ENCODE data around the gene GIPC3.
A peak's percentile ranks its signal among the peaks of the same experiment; 100 is the strongest.
"Not testable (repeated sequence)": the region's sequence is repeated elsewhere in the genome, so short reads cannot be mapped to it uniquely, and the experiment has no call there.

Gene GIPC3

GRCh38 chr19:3618144-3618810 is 33.0 kb downstream of the GIPC3 start:
- no peak for DNase-seq (ENCODE audit: low read depth, low spot score)

- no peak for DNase-seq (ENCODE audit: low read depth, low spot score)
Observed at GRCh38 chr19:3618811-3619630, 33.7 kb downstream of the GIPC3 start.

GRCh38 chr19:3619631-3620012 is 34.3 kb downstream of the GIPC3 start:
- no peak for DNase-seq (ENCODE audit: low read depth, low spot score)

DNA sequence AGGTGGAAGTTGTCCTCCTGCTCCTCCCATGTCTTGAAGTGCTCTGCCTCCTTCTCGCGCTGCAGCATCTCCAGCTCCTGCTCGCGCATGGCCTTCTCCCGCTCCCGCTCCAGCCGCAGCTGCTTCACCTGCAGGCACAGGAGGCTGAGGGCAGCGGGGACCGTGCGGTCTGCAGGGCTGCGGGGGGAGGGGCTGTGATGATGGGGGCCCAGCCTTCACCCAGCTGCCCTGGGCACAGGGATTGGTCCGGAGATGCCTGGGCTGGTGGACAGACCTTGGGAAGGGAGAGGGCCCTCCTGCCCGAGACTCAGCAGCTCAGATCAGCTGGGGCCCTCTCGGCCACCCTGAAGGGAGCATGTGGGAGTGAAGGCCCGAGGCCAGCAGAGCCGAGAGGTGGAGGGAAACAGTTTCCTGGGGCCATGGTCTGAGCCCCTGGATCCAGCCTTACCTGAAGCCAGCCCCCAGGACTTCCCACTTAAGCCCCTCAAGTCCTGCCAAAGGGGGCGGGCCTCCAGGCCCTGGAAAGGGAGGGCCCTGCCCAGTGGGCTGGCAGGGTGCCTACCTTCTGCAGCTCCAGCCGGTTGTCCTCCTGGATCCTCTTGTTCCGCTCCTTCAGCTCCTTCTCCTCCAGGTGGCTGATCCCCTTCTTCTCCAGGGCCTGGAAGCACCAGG is 35.0 kb downstream of the GIPC3 start:
- DNase-seq (ENCODE audit: low read depth, low spot score): no peak

GRCh38 chr19:3620817-3621547 is 35.7 kb downstream of the GIPC3 start:
- DNase-seq (ENCODE audit: low read depth, low spot score): no peak

DNA sequence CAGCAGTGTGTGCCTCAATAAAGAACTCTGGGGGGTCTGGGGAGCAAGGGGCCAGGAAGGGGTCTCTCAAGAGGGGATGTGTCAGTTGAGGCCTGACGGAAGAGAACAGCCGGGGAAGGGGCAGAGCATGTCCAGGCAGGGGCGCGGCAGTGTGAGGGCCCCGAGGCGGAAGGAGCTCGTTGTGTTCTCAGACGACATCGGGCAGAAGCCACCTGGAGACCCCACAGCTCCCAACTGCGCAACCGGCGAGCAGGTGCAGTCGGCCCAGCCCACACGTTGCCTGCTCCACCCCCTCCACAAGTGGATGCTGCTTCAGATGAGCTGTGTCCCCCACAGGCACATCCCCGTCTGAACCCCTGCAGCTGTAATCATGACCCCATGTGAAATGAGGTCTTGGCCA is 36.4 kb downstream of the GIPC3 start:
- DNase-seq (ENCODE audit: low read depth, low spot score): no peak

DNA sequence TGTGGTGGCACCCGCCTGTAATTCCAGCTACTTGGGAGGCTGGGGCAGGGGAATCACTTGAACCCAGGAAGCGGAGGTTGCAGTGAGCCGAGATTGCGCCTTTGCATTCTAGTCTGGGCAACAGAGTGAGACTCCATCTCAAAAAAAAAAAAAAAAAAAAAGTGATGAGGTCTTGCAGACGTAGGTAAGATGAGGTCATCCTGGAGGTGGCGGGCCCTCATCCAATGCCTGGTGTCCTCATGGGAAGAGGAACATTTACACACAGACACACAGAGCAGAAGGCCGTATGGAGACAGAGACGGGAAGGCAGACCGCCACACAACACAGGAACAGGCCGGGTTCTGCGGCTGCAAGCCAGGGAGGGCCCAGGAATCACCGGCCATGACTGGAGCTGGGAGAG is 36.9 kb downstream of the GIPC3 start:
- no peak for DNase-seq (ENCODE audit: low read depth, low spot score)

GRCh38 chr19:3623716-3624115 is 38.4 kb downstream of the GIPC3 start:
- DNase-seq (ENCODE audit: low read depth, low spot score): no peak

- DNase-seq (ENCODE audit: low read depth, low spot score): no peak
Observed at GRCh38 chr19:3625996-3626472, 40.8 kb downstream of the GIPC3 start.

- peak; percentile 98 for DNase-seq (ENCODE audit: low read depth, low spot score)
Observed at GRCh38 chr19:3626473-3627350, 41.4 kb downstream of the GIPC3 start, which contains the start of gene CACTIN. Gene CACTIN, minus strand, starts transcription at chr19:3626790. Its CDS starts 28 bp downstream, at chr19:3626762.

GRCh38 chr19:3627351-3627723 is 42.1 kb downstream of the GIPC3 start:
- DNase-seq (ENCODE audit: low read depth, low spot score): no peak

GRCh38 chr19:3628766-3629165 is 43.5 kb downstream of the GIPC3 start:
- DNase-seq (ENCODE audit: low read depth, low spot score): not testable (repeated sequence)

DNA sequence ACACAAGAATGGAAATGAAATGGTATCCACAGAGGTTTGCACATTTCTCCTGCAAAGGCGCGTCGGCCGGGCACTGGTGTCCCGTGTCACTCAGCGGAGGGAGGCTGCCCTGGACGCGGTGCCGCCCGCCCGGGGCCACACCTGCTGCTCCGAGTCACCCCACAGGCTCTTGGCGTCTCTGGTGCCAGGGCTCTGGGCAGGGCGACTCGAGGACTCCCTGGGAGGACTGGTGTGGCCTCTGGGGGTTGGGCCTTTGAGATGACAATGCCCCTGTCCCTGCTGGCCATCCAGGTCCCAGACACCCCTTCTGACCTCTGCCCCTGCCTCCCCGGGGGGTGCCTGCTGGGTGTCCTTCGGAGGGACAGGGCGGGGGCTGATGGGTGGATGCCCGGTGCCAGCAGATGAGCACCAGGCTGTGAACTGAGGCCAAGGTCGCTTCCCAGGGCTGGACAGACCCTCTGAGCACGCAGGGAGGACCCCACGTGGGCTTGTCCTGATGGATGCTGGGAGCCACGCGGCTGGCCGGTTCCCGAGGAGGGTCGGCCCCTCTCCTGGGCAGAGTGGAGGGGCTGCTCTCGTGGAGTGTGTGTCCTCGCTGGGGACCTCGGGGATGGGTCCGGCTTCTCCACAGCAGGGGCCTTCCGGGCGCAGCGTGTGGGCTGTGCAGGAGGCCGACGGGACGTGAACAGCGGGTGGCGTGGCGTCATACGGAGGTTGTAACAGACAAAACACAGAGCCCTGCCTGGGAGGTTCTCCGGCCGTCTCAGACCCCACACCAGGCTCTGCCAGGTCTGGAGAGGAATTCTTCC is 46.0 kb downstream of the GIPC3 start:
- no peak for DNase-seq (ENCODE audit: low read depth, low spot score)

GRCh38 chr19:3632098-3632497 is 46.8 kb downstream of the GIPC3 start:
- DNase-seq (ENCODE audit: low read depth, low spot score): no peak

DNA sequence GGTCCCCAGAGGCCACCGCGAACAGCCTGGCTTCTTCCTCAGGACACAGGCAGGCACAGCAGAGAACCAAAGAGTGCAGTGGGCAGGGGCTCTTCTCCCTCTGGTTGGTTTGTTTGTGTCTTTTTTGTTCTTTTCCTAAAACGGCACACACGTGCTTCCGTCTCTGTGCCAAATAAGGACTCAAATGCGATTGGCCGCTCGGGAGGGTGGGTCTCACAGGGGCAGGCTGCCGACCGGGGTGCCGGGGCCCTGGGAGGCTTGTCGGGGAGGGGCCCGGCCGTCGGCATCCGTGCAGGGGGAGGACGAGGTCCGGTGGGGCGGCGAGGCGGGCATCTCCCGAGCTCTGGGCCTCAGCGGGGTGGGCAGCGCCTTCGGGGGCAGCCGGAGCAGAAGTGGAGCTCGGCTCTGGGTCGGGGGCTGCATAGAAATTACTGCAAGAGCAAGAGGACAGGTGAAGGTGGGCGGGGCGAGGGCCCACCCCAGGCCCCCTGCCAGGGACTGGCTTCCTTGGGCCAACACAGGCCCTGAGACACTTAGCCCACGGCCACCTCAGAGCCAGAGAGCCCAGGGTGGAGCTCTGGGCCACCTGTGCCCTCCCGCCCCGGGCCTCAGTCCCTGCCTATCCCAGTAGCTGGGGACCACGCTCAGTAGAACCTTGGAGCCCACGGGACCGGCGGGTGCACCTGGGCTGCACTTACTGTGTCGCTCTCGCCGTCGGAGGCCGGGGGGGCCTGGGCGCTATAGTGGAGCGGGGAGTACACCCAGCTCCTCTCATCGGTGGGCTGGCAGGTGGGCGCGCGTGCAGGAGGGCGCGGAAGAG is 47.7 kb downstream of the GIPC3 start:
- no peak for DNase-seq (ENCODE audit: low read depth, low spot score)

DNA sequence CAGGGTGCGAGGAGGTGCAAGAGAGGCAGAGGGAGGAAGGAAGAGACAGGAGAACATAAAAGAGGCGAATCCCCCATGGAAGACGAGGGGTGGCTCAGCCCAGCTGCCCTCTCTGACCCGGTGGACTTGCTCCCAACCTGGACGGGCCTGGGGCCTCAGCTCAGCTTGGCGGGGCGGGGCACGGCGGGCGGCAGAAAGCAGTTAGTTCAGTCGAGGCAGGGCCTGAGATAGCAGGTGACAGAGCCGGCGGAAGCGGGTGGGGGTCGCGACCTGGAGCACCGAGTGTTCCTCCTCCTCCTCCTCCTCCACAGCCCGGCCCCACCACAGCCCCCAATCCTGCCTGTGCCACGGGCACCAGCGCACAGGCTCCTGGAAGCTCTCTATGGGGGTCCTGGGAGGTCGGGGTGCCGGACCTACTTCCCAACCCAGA is 48.3 kb downstream of the GIPC3 start:
- no peak for DNase-seq (ENCODE audit: low read depth, low spot score)

- no peak for DNase-seq (ENCODE audit: low read depth, low spot score)
Observed at GRCh38 chr19:3634496-3635045, 49.3 kb downstream of the GIPC3 start.

DNA sequence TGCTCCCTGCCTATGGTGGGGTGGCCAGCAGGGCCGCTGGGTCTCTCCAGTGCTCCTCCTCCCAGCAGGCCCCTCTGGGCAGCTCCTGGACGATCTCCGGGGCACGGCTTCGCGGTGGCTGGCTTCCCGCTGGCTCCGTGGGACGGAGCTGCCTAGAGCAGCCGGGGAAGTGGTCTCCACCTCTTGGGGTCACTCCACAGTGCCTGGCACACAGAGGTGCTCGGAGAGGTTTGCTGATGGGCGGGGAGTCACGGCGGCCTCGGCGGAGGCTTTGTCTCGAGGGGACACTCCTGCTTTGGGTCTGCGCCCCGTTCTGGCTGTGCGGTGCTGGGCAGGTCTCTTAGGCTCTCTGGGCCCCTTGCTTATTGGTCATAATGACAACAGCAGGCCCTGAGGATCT is 51.2 kb downstream of the GIPC3 start:
- DNase-seq (ENCODE audit: low read depth, low spot score): no peak

DNA sequence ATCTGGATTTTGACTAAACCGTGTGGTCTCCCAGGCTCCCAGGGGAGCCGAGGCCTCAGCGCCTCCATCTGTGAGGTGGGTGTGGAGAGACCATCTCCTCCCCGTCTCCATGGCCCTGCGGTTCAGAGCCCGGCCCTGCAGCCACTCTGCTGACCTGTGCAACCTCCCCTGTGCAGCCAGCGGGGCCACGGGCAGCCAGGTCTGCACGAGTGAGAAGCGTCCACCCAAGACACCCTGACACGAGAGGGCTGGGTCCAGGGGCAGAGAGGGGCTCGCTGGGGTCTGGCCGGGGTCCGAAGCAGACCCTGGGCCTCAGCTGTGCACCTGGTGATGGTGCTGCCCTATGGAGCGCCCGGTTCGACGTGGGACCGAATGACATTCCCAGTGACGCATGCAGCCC is 51.7 kb downstream of the GIPC3 start:
- DNase-seq (ENCODE audit: low read depth, low spot score): no peak

Data from activated naive CD8-positive, alpha-beta T cell treated with anti-CD3 and anti-CD28 coated beads, Interleukin-2, amount 50 U/mL, for 16 hours (primary cell).